GM12892 (cell line): ENCODE results near the gene ASS1.

Source experiments
- DNase-seq: peaks from one replicate; pipeline ENCODE4 v3.0.0; 2011; ENCODE audit not compliant: insufficient read length
- FAIRE-seq: peaks from 2 replicates; lab custom pipeline; 2011; peaks lifted over from hg19 to GRCh38; lab: Jason Lieb, UNC
- POLR2A ChIP-seq: IDR thresholded peaks from 2 replicates; pipeline ENCODE4 v1.6.1; 2011; ENCODE audit warnings: low read depth, low read length, control low read depth
- POLR2AphosphoS5 ChIP-seq: IDR thresholded peaks from 2 replicates; pipeline ENCODE4 v1.6.1; 2011; ENCODE audit warnings: low read depth, low read length, control low read depth
- TAF1 ChIP-seq: IDR thresholded peaks from 2 replicates; pipeline ENCODE4 v1.6.1; 2011; ENCODE audit warnings: low read depth, mild to moderate bottlenecking, control low read depth, low read length, borderline replicate concordance

ASS1 gene

GRCh38 chr9:130521715-130522114 lies 77.0 kb downstream of the ASS1 start:
- TF ChIP-seq POLR2AphosphoS5, result no peak
- no peak for TF ChIP-seq POLR2A
- TF ChIP-seq TAF1, result no peak
- DNase-seq, result no peak
- FAIRE-seq, result no peak

- no peak for FAIRE-seq
- no peak for DNase-seq
- TF ChIP-seq POLR2A, result no peak
- no peak for TF ChIP-seq POLR2AphosphoS5
- no peak for TF ChIP-seq TAF1
Measured at GRCh38 chr9:130522233-130522808, 77.6 kb downstream of the ASS1 start.

GRCh38 chr9:130523921-130524320 lies 79.2 kb downstream of the ASS1 start:
- no peak for FAIRE-seq

GRCh38 chr9:130526193-130526853 lies 81.6 kb downstream of the ASS1 start:
- TF ChIP-seq POLR2AphosphoS5 (no peak), POLR2A (no peak), TAF1 (no peak)
- FAIRE-seq, result no peak
- DNase-seq, result no peak

More at GRCh38 chr9:130523921-130524320, 79.2 kb downstream of the ASS1 start:
- TF ChIP-seq POLR2A (no peak), TAF1 (no peak), POLR2AphosphoS5 (no peak)
- no peak for DNase-seq

- no peak for DNase-seq
- no peak for TF ChIP-seq POLR2AphosphoS5
- TF ChIP-seq POLR2A, result no peak
- TF ChIP-seq TAF1, result no peak
- FAIRE-seq, result no peak
Measured at GRCh38 chr9:130526854-130527650, 82.3 kb downstream of the ASS1 start.

GRCh38 chr9:130527651-130528310 lies 83.0 kb downstream of the ASS1 start:
- DNase-seq, result no peak
- no peak for TF ChIP-seq POLR2AphosphoS5
- TF ChIP-seq POLR2A, result no peak
- TF ChIP-seq TAF1, result no peak
- FAIRE-seq, result no peak

- TF ChIP-seq TAF1 (no peak), POLR2A (no peak), POLR2AphosphoS5 (no peak)
- FAIRE-seq (no peak), DNase-seq (no peak)
Measured at GRCh38 chr9:130528674-130529073, 83.9 kb downstream of the ASS1 start.

- TF ChIP-seq TAF1, result no peak
- no peak for TF ChIP-seq POLR2A
- TF ChIP-seq POLR2AphosphoS5, result no peak
- no peak for DNase-seq
- no peak for FAIRE-seq
Measured at GRCh38 chr9:130530938-130531337, 86.2 kb downstream of the ASS1 start.

- no peak for FAIRE-seq
- DNase-seq, result no peak
Measured at GRCh38 chr9:130531670-130532069, 86.9 kb downstream of the ASS1 start.

GRCh38 chr9:130532426-130533080 lies 87.8 kb downstream of the ASS1 start:
- DNase-seq (no peak), FAIRE-seq (no peak)
- TF ChIP-seq POLR2AphosphoS5, result no peak
- TF ChIP-seq TAF1, result no peak
- no peak for TF ChIP-seq POLR2A

More at GRCh38 chr9:130531670-130532069, 86.9 kb downstream of the ASS1 start:
- TF ChIP-seq POLR2A (no peak), TAF1 (no peak), POLR2AphosphoS5 (no peak)
